GM23248 (cell line): ENCODE data around the gene MTPN. TPM values are rescaled to one million over a fixed set of nuclear protein-coding genes. Genes with fewer than 3 reads are reported as not detected.

Experiments
- DNase-seq: peaks from one replicate; pipeline ENCODE4 v3.0.0-alpha.2; 2015
- H2AFZ ChIP-seq: fragments of 200-600 bp; sonication (generic); 2 replicates; pipeline ENCODE4 v1.6.1; 2016; ENCODE audit warnings: antibody characterized with exemption
- H3F3A ChIP-seq: fragments of 200-600 bp; sonication (generic); 2 replicates; pipeline ENCODE4 v1.6.1; 2016; ENCODE audit warnings: mild to moderate bottlenecking, antibody characterized with exemption, mixed run types; ENCODE audit not compliant: insufficient read depth
- H3K27ac ChIP-seq: fragments of 200-600 bp; sonication (generic); 2 replicates; pipeline ENCODE4 v1.5.1; 2016; ENCODE audit warnings: mild to moderate bottlenecking
- H3K27me3 ChIP-seq: fragments of 200-600 bp; sonication (generic); replicated peaks from 2 replicates; pipeline ENCODE4 v1.6.1; 2016; ENCODE audit warnings: mild to moderate bottlenecking; ENCODE audit not compliant: insufficient read depth
- H3K36me3 ChIP-seq: fragments of 200-600 bp; sonication (generic); 2 replicates; pipeline ENCODE4 v1.6.1; 2016; ENCODE audit warnings: low read depth, mild to moderate bottlenecking
- H3K4me1 ChIP-seq: fragments of 200-600 bp; sonication (generic); 2 replicates; pipeline ENCODE4 v1.6.1; 2016; ENCODE audit warnings: mild to moderate bottlenecking; ENCODE audit not compliant: insufficient read depth
- H3K4me2 ChIP-seq: fragments of 200-600 bp; sonication (generic); one replicate; pipeline ENCODE4 v1.6.1; 2016; ENCODE audit warnings: mild to moderate bottlenecking; ENCODE audit not compliant: unreplicated experiment
- H3K4me3 ChIP-seq: fragments of 200-600 bp; sonication (generic); 2 replicates; pipeline ENCODE4 v1.5.1; 2016; ENCODE audit warnings: mild to moderate bottlenecking
- H3K79me2 ChIP-seq: fragments of 200-600 bp; sonication (generic); 2 replicates; pipeline ENCODE4 v1.6.1; 2016; ENCODE audit warnings: mild to moderate bottlenecking; ENCODE audit not compliant: insufficient read depth
- H3K9ac ChIP-seq: fragments of 200-600 bp; sonication (generic); 2 replicates; pipeline ENCODE4 v1.6.1; 2016; ENCODE audit warnings: mild to moderate bottlenecking
- H3K9me2 ChIP-seq: fragments of 200-600 bp; sonication (generic); 2 replicates; pipeline ENCODE4 v1.6.1; 2016; ENCODE audit warnings: mixed run types, mild to moderate bottlenecking, moderate library complexity; ENCODE audit not compliant: insufficient read depth
- H3K9me3 ChIP-seq: fragments of 200-600 bp; sonication (generic); one replicate; pipeline ENCODE4 v1.6.1; 2017; ENCODE audit warnings: low read depth
- H4K20me1 ChIP-seq: fragments of 200-600 bp; sonication (generic); 2 replicates; pipeline ENCODE4 v1.6.0; 2016; ENCODE audit not compliant: insufficient read depth
- EZH2 ChIP-seq: fragments of 200-600 bp; sonication (generic); IDR thresholded peaks from 2 replicates; pipeline ENCODE4 v1.6.1; 2018; ENCODE audit warnings: antibody characterized with exemption, mild to moderate bottlenecking; ENCODE audit not compliant: insufficient read depth, poor library complexity, severe bottlenecking
- EZH2phosphoT487 ChIP-seq: fragments of 200-600 bp; sonication (generic); IDR thresholded peaks from 2 replicates; pipeline ENCODE4 v1.6.1; 2018; ENCODE audit warnings: antibody characterized with exemption, moderate library complexity, mild to moderate bottlenecking, low read depth; ENCODE audit not compliant: insufficient read depth
- WGBS, 2 experiments: methylation state at CpG; one replicate each; pipeline ENCODE4 v1.1.6; 2015 to 2017; ENCODE audit warnings: low lambda C conversion rate in 2 of 2, low coverage in 1 of 2; ENCODE audit errors: missing lambda C conversion rate in 2 of 2; 5-methylcytosine and 5-hydroxymethylcytosine counted together
- in situ Hi-C: fragments of 300-500 bp; cut with MboI; formaldehyde crosslinking; loops from 2 replicates; pipeline ENCODE4 v1.15.0; 2020
- polyA plus RNA-seq: library from polyadenylated mRNA; unstranded; fragments of >200 nt; fragmentation: Nextera tagmentation; extraction: Ambion mirVana; gene quantifications from 2 replicates; pipeline ENCODE4 v1.2.1, GENCODE V29; 2016
- total RNA-seq: library from RNA; depleted of rRNA; stranded (reverse); fragments of >200 nt; shearing (Covaris generic); gene quantifications from 2 replicates; pipeline ENCODE4 v1.2.3, GENCODE V29; 2014

Gene MTPN
- total and polyA plus RNA-seq, 2 experiments from 2014 or later: 133 to 145 TPM

DNA sequence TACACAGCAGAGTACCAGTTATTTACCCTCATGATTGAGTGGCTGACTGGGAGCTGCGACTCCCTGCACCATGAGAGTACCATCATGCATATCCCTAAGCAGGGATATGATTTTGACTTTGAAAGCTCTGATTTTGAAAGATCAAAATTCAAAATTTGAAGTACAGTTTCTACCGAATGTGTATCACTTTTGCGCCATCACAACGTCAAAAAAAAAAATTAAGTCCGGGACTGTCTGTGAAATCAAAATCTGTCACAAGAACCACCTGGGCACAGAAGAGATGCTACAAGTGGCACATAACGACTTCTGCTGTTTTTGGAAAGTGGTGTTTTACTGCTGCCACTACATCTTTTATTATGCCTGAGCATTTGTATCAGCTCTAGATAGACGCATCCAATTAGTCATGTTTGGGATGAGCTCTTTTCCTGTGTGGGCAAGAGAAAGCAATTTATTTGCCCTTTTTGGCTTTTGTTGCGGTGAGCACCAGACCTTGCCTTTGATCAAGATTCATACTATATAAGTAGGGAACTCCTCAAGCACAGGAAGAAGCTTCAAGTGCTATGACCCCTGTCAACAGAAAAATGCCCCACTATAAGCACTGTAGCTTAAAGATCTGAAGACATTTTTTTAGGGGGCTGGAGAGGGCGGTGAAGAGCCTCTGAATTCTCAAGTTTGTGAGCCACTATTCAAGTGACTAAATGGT, 10.7 kb downstream of the MTPN start:
- no peak for TF ChIP-seq EZH2
- H3K9me2 ChIP-seq: no peaks in the 10 kb centered on the region
- WGBS, 2 experiments: 84 to 91% methylated on average over 9 of the region's 9 CpGs
- H3K9me3 ChIP-seq: no peaks in the 10 kb centered on the region
- H4K20me1 ChIP-seq: peaks cover 15% of the 10 kb centered on the region; the same call in 1 of the 2 replicates
- H3K36me3 ChIP-seq: peaks cover 13% of the 10 kb centered on the region
- in situ Hi-C loops: no loop called here
- H3K4me3 ChIP-seq: no peak overlapping the region
- H3K4me2 ChIP-seq: no peak overlapping the region
- H3K27ac ChIP-seq: no peak overlapping the region
- peaks cover 97% of the 10 kb centered on the region for H3K79me2 ChIP-seq
- H3F3A ChIP-seq: peaks cover 8% of the 10 kb centered on the region; the same call in 1 of the 2 replicates
- H3K4me1 ChIP-seq: peaks cover 32% of the 10 kb centered on the region
- peak; percentile 24 for DNase-seq
- H3K27me3 ChIP-seq: no peaks in the 10 kb centered on the region
- H2AFZ ChIP-seq: no peak overlapping the region
- H3K9ac ChIP-seq: no peak overlapping the region

DNA sequence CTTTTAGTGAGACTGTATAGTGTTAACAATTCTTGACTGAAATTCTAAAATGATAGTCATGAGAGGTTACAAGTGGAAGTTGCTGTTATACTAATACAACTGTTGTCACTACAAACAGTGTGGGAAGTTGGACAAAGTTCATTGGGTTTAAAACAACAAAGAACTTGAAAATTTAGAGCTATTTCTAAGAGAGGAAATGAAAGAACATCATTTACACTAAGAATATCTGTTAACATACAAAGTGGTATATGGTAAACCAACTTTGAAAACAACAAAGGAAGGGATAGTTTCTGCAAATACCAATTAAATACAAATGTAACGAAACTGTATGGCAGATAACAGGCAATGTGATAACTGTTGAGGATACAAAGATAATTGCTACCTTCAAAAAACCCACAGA, 11.6 kb downstream of the MTPN start:
- WGBS, 2 experiments: 98 to 100% methylated on average over 1 of the region's 1 CpG

DNA sequence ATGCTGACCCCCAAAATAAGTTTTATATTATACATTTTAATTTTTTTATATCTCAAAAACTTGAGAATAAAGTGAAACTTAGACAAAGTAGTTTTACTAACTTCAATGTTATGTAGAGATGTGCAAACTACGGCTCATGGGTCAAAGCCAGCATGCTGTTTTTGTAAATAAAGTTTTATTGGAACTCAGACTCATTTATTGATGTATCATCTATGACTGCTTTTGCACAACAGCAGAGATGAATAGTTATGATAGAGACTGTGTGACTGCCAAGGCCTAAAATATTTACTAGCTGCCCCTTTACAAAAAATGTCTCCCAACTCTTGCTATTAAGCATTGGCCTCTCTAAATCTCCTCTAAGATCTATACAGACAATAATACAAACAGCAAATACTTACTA, 12.4 kb downstream of the MTPN start:
- H3K4me2 ChIP-seq: peak overlapping the region; percentile 91
- H4K20me1 ChIP-seq: peaks cover 19% of the 10 kb centered on the region; the same call in 1 of the 2 replicates
- no peaks in the 10 kb centered on the region for H3K9me3 ChIP-seq
- H3K79me2 ChIP-seq: peaks cover 97% of the 10 kb centered on the region
- H3F3A ChIP-seq: peaks cover 8% of the 10 kb centered on the region; the same call in 1 of the 2 replicates
- peaks cover 44% of the 10 kb centered on the region for H3K4me1 ChIP-seq
- peak overlapping the region; percentile 72 for H3K27ac ChIP-seq
- DNase-seq: peak; percentile 47
- H2AFZ ChIP-seq: no peak overlapping the region
- H3K4me3 ChIP-seq: peak overlapping the region; percentile 67
- TF ChIP-seq EZH2phosphoT487 (no peak), EZH2 (no peak)
- peak overlapping the region; percentile 71 for H3K9ac ChIP-seq
- H3K27me3 ChIP-seq: no peaks in the 10 kb centered on the region
- 82 to 93% methylated on average over 1 of the region's 1 CpG for WGBS, 2 experiments
- peaks cover 10% of the 10 kb centered on the region for H3K36me3 ChIP-seq
- no peaks in the 10 kb centered on the region for H3K9me2 ChIP-seq
- in situ Hi-C loops: no loop called here

More for the DNA sequence above, 11.6 kb downstream of the MTPN start:
- Histone ChIP-seq H3K27ac (0 out of 2 replicates have a peak overlapping the region, but pooled peaks have one; percentile 72), H3K4me1 (peaks cover 36% of the 10 kb centered on the region), H2AFZ (no peak overlapping the region), H3K4me3 (no peak overlapping the region), H4K20me1 (peaks cover 19% of the 10 kb centered on the region; the same call in 1 of the 2 replicates), H3F3A (peaks cover 8% of the 10 kb centered on the region; the same call in 1 of the 2 replicates), H3K9me3 (no peaks in the 10 kb centered on the region), H3K27me3 (no peaks in the 10 kb centered on the region), H3K4me2 (no peak overlapping the region), H3K36me3 (peaks cover 13% of the 10 kb centered on the region), H3K9me2 (no peaks in the 10 kb centered on the region), H3K79me2 (peaks cover 97% of the 10 kb centered on the region), H3K9ac (no peak overlapping the region)
- no peak for TF ChIP-seq EZH2phosphoT487
- no peak for DNase-seq
- in situ Hi-C loops: no loop called here

DNA sequence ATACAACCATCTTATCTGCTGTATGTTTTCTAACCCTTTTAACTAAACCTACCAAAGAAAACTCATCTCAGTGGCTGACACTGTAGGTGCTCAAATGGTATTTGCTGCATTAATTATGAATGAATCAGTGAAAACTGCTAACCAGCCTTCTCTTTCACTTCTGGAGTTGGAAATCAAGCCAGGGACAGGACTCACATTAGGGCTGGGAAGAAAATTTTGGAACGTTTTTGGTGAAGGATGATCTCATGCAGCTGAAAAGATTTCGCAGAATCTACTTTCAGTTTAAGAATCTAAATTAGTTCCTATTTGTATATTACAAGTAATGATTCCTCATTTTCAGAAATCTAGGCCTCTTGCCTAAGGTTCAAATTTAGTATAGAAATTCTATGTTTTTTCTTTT, 12.9 kb downstream of the MTPN start:
- peaks cover 97% of the 10 kb centered on the region for H3K79me2 ChIP-seq
- no peak overlapping the region for H2AFZ ChIP-seq
- H3K9ac ChIP-seq: peak overlapping the region; percentile 71
- in situ Hi-C loops: no loop called here
- peak; percentile 74 for DNase-seq
- H3K4me2 ChIP-seq: peak overlapping the region; percentile 91
- peaks cover 5% of the 10 kb centered on the region for H3K36me3 ChIP-seq
- H3K4me1 ChIP-seq: peaks cover 49% of the 10 kb centered on the region
- peaks cover 8% of the 10 kb centered on the region; the same call in 1 of the 2 replicates for H3F3A ChIP-seq
- WGBS, 2 experiments: 6 to 8% methylated on average over 2 of the region's 2 CpGs
- no peaks in the 10 kb centered on the region for H3K9me2 ChIP-seq
- TF ChIP-seq EZH2phosphoT487 (no peak), EZH2 (no peak)
- no peaks in the 10 kb centered on the region for H3K9me3 ChIP-seq
- H3K27me3 ChIP-seq: no peaks in the 10 kb centered on the region
- H3K4me3 ChIP-seq: peak overlapping the region; percentile 67
- H3K27ac ChIP-seq: peak overlapping the region; percentile 72
- peaks cover 19% of the 10 kb centered on the region; the same call in 1 of the 2 replicates for H4K20me1 ChIP-seq
